HL-60 (cell line): Measurements from ENCODE around the gene WWP2.

Experiments used
- DNase-seq, 2 experiments: peaks; one replicate each; pipeline ENCODE4 v3.0.0-alpha.2; 2010 to 2020; ENCODE audit warnings: low read depth in 1 of 2, low spot score in 1 of 2
- H3K27ac ChIP-seq: fragments of 250-450 bp; sonication (Bioruptor Pico); replicated peaks from 2 replicates; pipeline ENCODE4 v1.5.1; 2020; ENCODE audit warnings: mild to moderate bottlenecking, moderate library complexity
- H3K27me3 ChIP-seq: fragments of 250-450 bp; sonication (Bioruptor Pico); 2 replicates; pipeline ENCODE4 v1.5.1; 2021; ENCODE audit warnings: mild to moderate bottlenecking, moderate library complexity; ENCODE audit not compliant: insufficient read depth, poor library complexity, severe bottlenecking
- H3K4me3 ChIP-seq: replicated peaks from 2 replicates; pipeline ENCODE4 v1.5.1; 2011; ENCODE audit warnings: mild to moderate bottlenecking, control low read depth, low read length; ENCODE audit not compliant: insufficient read depth
- CTCF ChIP-seq: IDR thresholded peaks from one replicate; pipeline ENCODE4 v1.5.1; 2011; ENCODE audit warnings: low read length, control low read depth, inconsistent platforms; ENCODE audit not compliant: insufficient read depth
- GABPA ChIP-seq: IDR thresholded peaks from 2 replicates; pipeline ENCODE4 v1.6.1; 2012; ENCODE audit warnings: low read depth
- POLR2AphosphoS5 ChIP-seq: IDR thresholded peaks from 2 replicates; pipeline ENCODE4 v1.6.1; 2012; ENCODE audit warnings: low read depth
- REST ChIP-seq: IDR thresholded peaks from 2 replicates; pipeline ENCODE4 v1.6.1; 2012; ENCODE audit warnings: low read depth; ENCODE audit not compliant: insufficient replicate concordance
- SPI1 ChIP-seq: IDR thresholded peaks from 2 replicates; pipeline ENCODE4 v1.6.1; 2012; ENCODE audit warnings: low read depth, mild to moderate bottlenecking, borderline replicate concordance

The WWP2 gene

GRCh38 chr16:69924041-69924775 lies 162.1 kb downstream of the WWP2 start:
- no peak for DNase-seq
- H3K27me3 ChIP-seq, result no peaks in the 10 kb centered on the region
- no peak overlapping the region for H3K27ac ChIP-seq
- no peak overlapping the region for H3K4me3 ChIP-seq
- TF ChIP-seq GABPA, result no peak
- no peak for TF ChIP-seq CTCF
- TF ChIP-seq POLR2AphosphoS5, result no peak
- TF ChIP-seq SPI1, result no peak
- TF ChIP-seq REST, result no peak

GRCh38 chr16:69924777-69925191 lies 162.7 kb downstream of the WWP2 start:
- TF ChIP-seq POLR2AphosphoS5 (no peak), REST (no peak), CTCF (no peak), GABPA (no peak), SPI1 (no peak)
- no peak for DNase-seq
- Histone ChIP-seq H3K27me3 (no peaks in the 10 kb centered on the region), H3K27ac (no peak overlapping the region), H3K4me3 (no peak overlapping the region)

GRCh38 chr16:69925311-69925710 lies 163.2 kb downstream of the WWP2 start:
- Histone ChIP-seq H3K4me3 (no peak overlapping the region), H3K27me3 (no peaks in the 10 kb centered on the region), H3K27ac (no peak overlapping the region)
- no peak for DNase-seq
- TF ChIP-seq CTCF (no peak), POLR2AphosphoS5 (no peak), SPI1 (no peak)

GRCh38 chr16:69926241-69926640 lies 164.1 kb downstream of the WWP2 start:
- DNase-seq, result no peak
- no peak for TF ChIP-seq SPI1
- no peak for TF ChIP-seq POLR2AphosphoS5
- TF ChIP-seq GABPA, result no peak
- no peak for TF ChIP-seq REST
- no peak for TF ChIP-seq CTCF
- no peak overlapping the region for H3K27ac ChIP-seq
- no peak overlapping the region for H3K4me3 ChIP-seq
- H3K27me3 ChIP-seq, result no peaks in the 10 kb centered on the region
